Measurements from ENCODE around the gene TUBG1. TPM values are rescaled to one million over a fixed set of nuclear protein-coding genes. Genes with fewer than 3 reads are reported as not detected.

The TUBG1 gene
- total RNA-seq, 1 experiment from 2014 or later, result 139 TPM

- Histone ChIP-seq H3K4me3 (replicated peaks in 1 of 2; ENCODE audit: low read depth in 1 of 2, low read length in 2 of 2) (no peak overlapping the region), H3K4me2 (ENCODE audit: low read length) (no peak overlapping the region), H3K79me2 (ENCODE audit: insufficient read depth, low read length) (peaks cover 32% of the 10 kb centered on the region), H3K36me3 (ENCODE audit: control insufficient read depth in 1 of 2, insufficient read depth in 2 of 2, low read length in 2 of 2) (peaks cover 19 to 29% of the 10 kb centered on the region in 2 experiments; a peak in 3 of 4 replicates), H4K20me1 (ENCODE audit: insufficient read depth) (no peaks in the 10 kb centered on the region), H3K9me2 (ENCODE audit: insufficient read depth) (no peaks in the 10 kb centered on the region), H3K27ac (ENCODE audit: low read depth, low read length) (no peak overlapping the region), H3K9ac (ENCODE audit: low read length) (no peak overlapping the region), H2AFZ (ENCODE audit: low read depth, low read length, poor library complexity, severe bottlenecking) (no peak overlapping the region), H3K4me1 (ENCODE audit: control insufficient read depth in 1 of 2, insufficient read depth in 2 of 2, low read length in 2 of 2) (peaks cover 10 to 15% of the 10 kb centered on the region in 2 experiments), H3K27me3 (ENCODE audit: insufficient read depth, low read length) (no peaks in the 10 kb centered on the region), H3K9me3 (ENCODE audit: control insufficient read depth in 1 of 2, insufficient read depth in 1 of 2, low read depth in 1 of 2, low read length in 2 of 2) (no peaks in the 10 kb centered on the region)
- ChIA-PET RAD21 (ENCODE audit: low non-redundant PET in 1 of 2, low total read pairs in 2 of 2, uncharacterized antibody in 2 of 2, unreplicated experiment in 2 of 2) (no interaction called here), POLR2A (no interaction called here), CTCF (interaction anchor here (1.4 to 4.4 kb wide), 4 partner anchors 19 to 183 kb away, joined by 5 to 136 read pairs (median 14); partner anchors contain the start of genes PLEKHH3, RETREG3 and TUBG1)
- intact Hi-C loops (cut with micrococcal nuclease), result no loop called here
- no TSS peak for BruUV-seq (replicated peaks)
- ATAC-seq (no peak), DNase-seq (ENCODE audit: low read depth, low spot score) (no peak)
- TF ChIP-seq REST (IDR thresholded peaks at IDR 0.05; ENCODE audit: low read depth) (no peak), POLR2A (IDR thresholded peaks at IDR 0.05; ENCODE audit: borderline replicate concordance, extremely low read depth, insufficient read depth, insufficient read length) (no peak), YY1 (IDR thresholded peaks at IDR 0.05; ENCODE audit: extremely low read depth, insufficient replicate concordance, low read depth, low read length) (no peak), ATF3 (IDR thresholded peaks at IDR 0.05) (no peak), CBX3 (IDR thresholded peaks at IDR 0.05; ENCODE audit: low read depth) (no peak), ZNF274 (IDR thresholded peaks at IDR 0.05; ENCODE audit: low read depth, low read length) (no peak), CTCF (IDR thresholded peaks at IDR 0.05 in 2 of 3, conservative IDR thresholded peaks at IDR 0.05 in 1 of 3; ENCODE audit: borderline replicate concordance in 1 of 3, insufficient read depth in 1 of 3, low read depth in 2 of 3, low read length in 2 of 3) (no peak), ZBTB33 (IDR thresholded peaks at IDR 0.05; ENCODE audit: extremely low read depth, insufficient replicate concordance, low read length) (no peak), ZFX (IDR thresholded peaks at IDR 0.05) (no peak), CEBPB (IDR thresholded peaks at IDR 0.05; ENCODE audit: low read depth) (no peak), ELF1 (IDR thresholded peaks at IDR 0.05; ENCODE audit: borderline replicate concordance, low read depth) (no peak), EZH2 (IDR thresholded peaks at IDR 0.05) (no peak)
Observed at GRCh38 chr17:42579794-42580551, 29.5 kb upstream of the TUBG1 start.
